Neural cell (in vitro differentiated cells): ENCODE results near the gene KMT5B. TPM values are rescaled to one million over a fixed set of nuclear protein-coding genes. Genes with fewer than 3 reads are reported as not detected.

Source experiments
- H2AFZ ChIP-seq: fragments of 200-600, 300-800 bp; sonication (generic), shearing (Covaris generic); 2 replicates; pipeline ENCODE4 v1.6.0; 2014; ENCODE audit warnings: low read depth, mild to moderate bottlenecking, antibody characterized with exemption, low read length, moderate library complexity
- H3F3A ChIP-seq: fragments of 200-600 bp; shearing (Covaris generic); 2 replicates; pipeline ENCODE4 v1.6.1; 2016; ENCODE audit warnings: mild to moderate bottlenecking, moderate library complexity, mixed read lengths, antibody characterized with exemption, low read length; ENCODE audit not compliant: insufficient read depth, poor library complexity, severe bottlenecking
- H3K27ac ChIP-seq: fragments of 200-600, 300-800 bp; sonication (generic), shearing (Covaris generic); 2 replicates; pipeline ENCODE4 v1.5.1; 2014; ENCODE audit warnings: mild to moderate bottlenecking, low read length, moderate library complexity
- H3K27me3 ChIP-seq: fragments of 300-800, 200-600 bp; sonication (generic), shearing (Covaris generic); 2 replicates; pipeline ENCODE4 v1.6.0; 2014; ENCODE audit warnings: mild to moderate bottlenecking, low read depth, low read length, moderate library complexity; ENCODE audit not compliant: insufficient read depth
- H3K36me3 ChIP-seq: fragments of 300-800, 200-600 bp; sonication (generic), shearing (Covaris generic); 2 replicates; pipeline ENCODE4 v1.5.1; 2014; ENCODE audit warnings: mild to moderate bottlenecking, antibody characterized with exemption, low read length, moderate library complexity; ENCODE audit not compliant: insufficient read depth
- H3K4me2 ChIP-seq: fragments of 300-800, 200-600 bp; sonication (generic), shearing (Covaris generic); 2 replicates; pipeline ENCODE4 v1.6.0; 2014; ENCODE audit warnings: mild to moderate bottlenecking, low read length
- H3K4me3 ChIP-seq: fragments of 300-800, 200-600 bp; sonication (generic), shearing (Covaris generic); 2 replicates; pipeline ENCODE4 v1.5.1; 2014; ENCODE audit warnings: mild to moderate bottlenecking, low read length, moderate library complexity
- H3K79me2 ChIP-seq: fragments of 200-600 bp; shearing (Covaris generic); replicated peaks from 2 replicates; pipeline ENCODE4 v1.6.0; 2014; ENCODE audit warnings: mild to moderate bottlenecking, low read length, moderate library complexity; ENCODE audit not compliant: insufficient read depth
- H3K9ac ChIP-seq: fragments of 300-800, 200-600 bp; sonication (generic), shearing (Covaris generic); 2 replicates; pipeline ENCODE4 v1.6.1; 2016; ENCODE audit warnings: mild to moderate bottlenecking, low read length, mixed read lengths
- H3K9me2 ChIP-seq: fragments of 200-600 bp; shearing (Covaris generic); 2 replicates; pipeline ENCODE4 v1.6.1; 2016; ENCODE audit warnings: mild to moderate bottlenecking, low read length, mixed read lengths; ENCODE audit not compliant: insufficient read depth
- H3K9me3 ChIP-seq: fragments of 200-600, 300-800 bp; sonication (generic), shearing (Covaris generic); 2 replicates; pipeline ENCODE4 v1.6.1; 2016; ENCODE audit warnings: mild to moderate bottlenecking, mixed run types, low read length, moderate library complexity, mixed read lengths
- H4K20me1 ChIP-seq: fragments of 200-600 bp; shearing (Covaris generic); 2 replicates; pipeline ENCODE4 v1.6.1; 2016; ENCODE audit warnings: mild to moderate bottlenecking, mixed run types; ENCODE audit not compliant: insufficient read depth
- CTCF ChIP-seq: fragments of 450-650 bp; IDR thresholded peaks from 2 replicates; pipeline ENCODE4 v1.5.1; 2014; ENCODE audit warnings: antibody characterized with exemption, mild to moderate bottlenecking, moderate library complexity; ENCODE audit not compliant: poor library complexity, severe bottlenecking
- EP300 ChIP-seq: fragments of 450-650 bp; conservative IDR thresholded peaks from 2 replicates; pipeline ENCODE4 v1.6.1; 2014; ENCODE audit warnings: antibody characterized with exemption, mild to moderate bottlenecking, moderate library complexity; ENCODE audit not compliant: poor library complexity, severe bottlenecking
- EZH2 ChIP-seq: fragments of 200-600, 300-800 bp; shearing (Covaris generic), sonication (generic); IDR thresholded peaks from 2 replicates; pipeline ENCODE4 v1.6.1; 2014; ENCODE audit warnings: antibody characterized with exemption, low read length, borderline replicate concordance, mild to moderate bottlenecking; ENCODE audit not compliant: insufficient read depth, poor library complexity, severe bottlenecking
- MXI1 ChIP-seq: fragments of 450-650 bp; conservative IDR thresholded peaks from 2 replicates; pipeline ENCODE4 v1.6.1; 2014; ENCODE audit warnings: antibody characterized with exemption, mild to moderate bottlenecking; ENCODE audit not compliant: poor library complexity, severe bottlenecking
- POLR2AphosphoS5 ChIP-seq: IDR thresholded peaks from 2 replicates; pipeline ENCODE4 v1.6.1; 2012
- RAD21 ChIP-seq: fragments of 450-650 bp; conservative IDR thresholded peaks from 2 replicates; pipeline ENCODE4 v1.6.1; 2014; ENCODE audit warnings: antibody characterized with exemption, mild to moderate bottlenecking, moderate library complexity
- SMC3 ChIP-seq: fragments of 450-650 bp; conservative IDR thresholded peaks from 2 replicates; pipeline ENCODE4 v1.6.1; 2014; ENCODE audit warnings: antibody characterized with exemption, mild to moderate bottlenecking, moderate library complexity; ENCODE audit not compliant: poor library complexity
- TAF1 ChIP-seq: IDR thresholded peaks from 2 replicates; pipeline ENCODE4 v1.6.1; 2012; ENCODE audit warnings: low read depth
- polyA plus RNA-seq: library from polyadenylated mRNA; depleted of rRNA; stranded (reverse); fragments of >200 nt; gene quantifications from 2 replicates; pipeline ENCODE4 v1.2.3, GENCODE V29; 2014
- TF ChIP-seq, protein P1 (sequence below): IDR thresholded peaks from 2 replicates; pipeline ENCODE4 v1.6.1; 2012; ENCODE audit warnings: borderline replicate concordance

Gene KMT5B
- polyA plus RNA-seq, 1 donor from 2014 or later, result 107 TPM

- Histone ChIP-seq H3F3A (no peaks in the 10 kb centered on the region), H3K79me2 (no peaks in the 10 kb centered on the region), H3K36me3 (no peaks in the 10 kb centered on the region), H3K4me3 (no peak overlapping the region), H3K9me2 (no peaks in the 10 kb centered on the region), H3K27me3 (no peaks in the 10 kb centered on the region), H3K9ac (no peak overlapping the region), H4K20me1 (no peaks in the 10 kb centered on the region), H3K9me3 (no peaks in the 10 kb centered on the region), H3K4me2 (no peak overlapping the region), H2AFZ (no peak overlapping the region), H3K27ac (no peak overlapping the region)
- TF ChIP-seq SMC3 (no peak), TAF1 (no peak), EZH2 (no peak), CTCF (no peak), EP300 (no peak), MXI1 (no peak), RAD21 (no peak), POLR2AphosphoS5 (no peak)
- TF ChIP-seq, protein P1, sequence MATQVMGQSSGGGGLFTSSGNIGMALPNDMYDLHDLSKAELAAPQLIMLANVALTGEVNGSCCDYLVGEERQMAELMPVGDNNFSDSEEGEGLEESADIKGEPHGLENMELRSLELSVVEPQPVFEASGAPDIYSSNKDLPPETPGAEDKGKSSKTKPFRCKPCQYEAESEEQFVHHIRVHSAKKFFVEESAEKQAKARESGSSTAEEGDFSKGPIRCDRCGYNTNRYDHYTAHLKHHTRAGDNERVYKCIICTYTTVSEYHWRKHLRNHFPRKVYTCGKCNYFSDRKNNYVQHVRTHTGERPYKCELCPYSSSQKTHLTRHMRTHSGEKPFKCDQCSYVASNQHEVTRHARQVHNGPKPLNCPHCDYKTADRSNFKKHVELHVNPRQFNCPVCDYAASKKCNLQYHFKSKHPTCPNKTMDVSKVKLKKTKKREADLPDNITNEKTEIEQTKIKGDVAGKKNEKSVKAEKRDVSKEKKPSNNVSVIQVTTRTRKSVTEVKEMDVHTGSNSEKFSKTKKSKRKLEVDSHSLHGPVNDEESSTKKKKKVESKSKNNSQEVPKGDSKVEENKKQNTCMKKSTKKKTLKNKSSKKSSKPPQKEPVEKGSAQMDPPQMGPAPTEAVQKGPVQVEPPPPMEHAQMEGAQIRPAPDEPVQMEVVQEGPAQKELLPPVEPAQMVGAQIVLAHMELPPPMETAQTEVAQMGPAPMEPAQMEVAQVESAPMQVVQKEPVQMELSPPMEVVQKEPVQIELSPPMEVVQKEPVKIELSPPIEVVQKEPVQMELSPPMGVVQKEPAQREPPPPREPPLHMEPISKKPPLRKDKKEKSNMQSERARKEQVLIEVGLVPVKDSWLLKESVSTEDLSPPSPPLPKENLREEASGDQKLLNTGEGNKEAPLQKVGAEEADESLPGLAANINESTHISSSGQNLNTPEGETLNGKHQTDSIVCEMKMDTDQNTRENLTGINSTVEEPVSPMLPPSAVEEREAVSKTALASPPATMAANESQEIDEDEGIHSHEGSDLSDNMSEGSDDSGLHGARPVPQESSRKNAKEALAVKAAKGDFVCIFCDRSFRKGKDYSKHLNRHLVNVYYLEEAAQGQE, result no peak
Observed at GRCh38 chr11:68242616-68243015, 29.5 kb upstream of the KMT5B start.

GRCh38 chr11:68231621-68232020 is 18.5 kb upstream of the KMT5B start:
- Histone ChIP-seq H3K27me3 (no peaks in the 10 kb centered on the region), H3K4me2 (no peak overlapping the region), H3F3A (no peaks in the 10 kb centered on the region), H3K36me3 (no peaks in the 10 kb centered on the region), H3K9me2 (no peaks in the 10 kb centered on the region), H2AFZ (no peak overlapping the region), H3K27ac (no peak overlapping the region), H3K9ac (no peak overlapping the region), H3K79me2 (no peaks in the 10 kb centered on the region), H3K4me3 (no peak overlapping the region), H3K9me3 (no peaks in the 10 kb centered on the region), H4K20me1 (no peaks in the 10 kb centered on the region)
- no peak for TF ChIP-seq EP300
- TF ChIP-seq CTCF, result no peak
- TF ChIP-seq EZH2, result no peak
- TF ChIP-seq SMC3, result no peak
- TF ChIP-seq, protein P1, result no peak
- TF ChIP-seq RAD21, result no peak
- no peak for TF ChIP-seq MXI1
- no peak for TF ChIP-seq TAF1
- TF ChIP-seq POLR2AphosphoS5, result no peak
